Liver (tissue), 9 donors: Measurements from ENCODE around the gene RXFP2. TPM values are rescaled to one million over a fixed set of nuclear protein-coding genes. Genes with fewer than 3 reads are reported as not detected.

Experiments
- DNase-seq: peaks from one replicate; pipeline ENCODE4 v3.0.0-alpha.2; 2017; ENCODE audit warnings: low spot score
- H3K27ac ChIP-seq, 2 donors: one replicate each; pipeline ENCODE4 v1.7.0; 2013; ENCODE audit warnings: inconsistent platforms in 2 of 2, low read length in 2 of 2, control low read depth in 1 of 2, low read depth in 1 of 2, mild to moderate bottlenecking in 1 of 2
- H3K27me3 ChIP-seq, 4 donors: one replicate each; pipeline versions ENCODE4 v1.6.1 to v1.7.0; 2013; ENCODE audit warnings: low read length in 3 of 4, inconsistent platforms in 1 of 4, mild to moderate bottlenecking in 1 of 4, moderate library complexity in 1 of 4; ENCODE audit not compliant: control insufficient read depth in 4 of 4, insufficient read depth in 4 of 4
- H3K36me3 ChIP-seq, 4 donors: one replicate each; pipeline versions ENCODE4 v1.6.1 to v1.7.0; 2013; ENCODE audit warnings: low read length in 3 of 4, mild to moderate bottlenecking in 3 of 4, low read depth in 1 of 4, moderate library complexity in 1 of 4; ENCODE audit not compliant: control insufficient read depth in 4 of 4, insufficient read depth in 3 of 4
- H3K4me1 ChIP-seq, 4 donors: one replicate each; pipeline versions ENCODE4 v1.6.1 to v1.7.0; 2013; ENCODE audit warnings: low read length in 3 of 4, mild to moderate bottlenecking in 3 of 4, moderate library complexity in 1 of 4; ENCODE audit not compliant: control insufficient read depth in 4 of 4, insufficient read depth in 4 of 4
- H3K4me3 ChIP-seq, 3 donors: one replicate each; pipeline versions ENCODE4 v1.6.1 to v1.7.0; 2013; ENCODE audit warnings: low read length in 3 of 3, control low read depth in 1 of 3, low read depth in 1 of 3, mild to moderate bottlenecking in 1 of 3
- H3K9ac ChIP-seq, 2 donors: one replicate each; pipeline ENCODE4 v1.7.0; 2013; ENCODE audit warnings: low read length in 2 of 2, mild to moderate bottlenecking in 2 of 2, moderate library complexity in 2 of 2, control low read depth in 1 of 2, low read depth in 1 of 2
- H3K9me3 ChIP-seq, 4 donors: one replicate each; pipeline versions ENCODE4 v1.6.1 to v1.7.0; 2013; ENCODE audit warnings: low read length in 3 of 4; ENCODE audit not compliant: control insufficient read depth in 4 of 4
- ATF3 ChIP-seq: IDR thresholded peaks from 2 replicates; pipeline ENCODE4 v1.6.1; 2016; ENCODE audit warnings: antibody characterized with exemption
- CTCF ChIP-seq: fragments of 150-350 bp; IDR thresholded peaks from 2 replicates; pipeline ENCODE4 v1.5.1; 2017; ENCODE audit warnings: improper control_type of control experiment, low read depth, low read length; ENCODE audit not compliant: missing input control
- EGR1 ChIP-seq, 2 donors: IDR thresholded peaks; 2 replicates each; pipeline ENCODE4 v1.6.1; 2016 to 2018; ENCODE audit warnings: antibody characterized with exemption in 2 of 2, low read depth in 2 of 2
- FOXA1 ChIP-seq: IDR thresholded peaks from 2 replicates; pipeline ENCODE4 v1.6.1; 2016; ENCODE audit warnings: antibody characterized with exemption
- FOXA2 ChIP-seq: IDR thresholded peaks from 2 replicates; pipeline ENCODE4 v1.6.1; 2016; ENCODE audit warnings: antibody characterized with exemption
- GABPA ChIP-seq, 2 donors: IDR thresholded peaks in 1 of 2; conservative IDR thresholded peaks in 1 of 2; 2 replicates each; pipeline ENCODE4 v1.6.1; 2016; ENCODE audit warnings: antibody characterized with exemption in 2 of 2, mild to moderate bottlenecking in 1 of 2, moderate library complexity in 1 of 2
- HNF4A ChIP-seq, 2 donors: conservative IDR thresholded peaks; 2 replicates each; pipeline ENCODE4 v1.6.1; 2016; ENCODE audit warnings: antibody characterized with exemption in 2 of 2, mild to moderate bottlenecking in 2 of 2
- JUND ChIP-seq, 2 donors: IDR thresholded peaks; 2 replicates each; pipeline ENCODE4 v1.6.1; 2016; ENCODE audit warnings: antibody characterized with exemption in 2 of 2
- MAX ChIP-seq: IDR thresholded peaks from 2 replicates; pipeline ENCODE4 v1.6.1; 2016; ENCODE audit warnings: antibody characterized with exemption
- NR2F2 ChIP-seq: IDR thresholded peaks from 2 replicates; pipeline ENCODE4 v1.6.1; 2016; ENCODE audit warnings: antibody characterized with exemption
- RAD21 ChIP-seq, 2 donors: IDR thresholded peaks; 2 replicates each; pipeline ENCODE4 v1.6.1; 2016; ENCODE audit warnings: antibody characterized with exemption in 2 of 2, mild to moderate bottlenecking in 2 of 2
- REST ChIP-seq: IDR thresholded peaks from 2 replicates; pipeline ENCODE4 v1.6.1; 2016; ENCODE audit warnings: antibody characterized with exemption, mild to moderate bottlenecking
- RXRA ChIP-seq, 2 donors: IDR thresholded peaks; 2 replicates each; pipeline ENCODE4 v1.6.1; 2017 to 2018; ENCODE audit warnings: antibody characterized with exemption in 2 of 2, mild to moderate bottlenecking in 1 of 2
- TAF1 ChIP-seq: conservative IDR thresholded peaks from 2 replicates; pipeline ENCODE4 v1.6.1; 2016; ENCODE audit warnings: antibody characterized with exemption, mild to moderate bottlenecking
- YY1 ChIP-seq: IDR thresholded peaks from 2 replicates; pipeline ENCODE4 v1.6.1; 2016; ENCODE audit warnings: antibody characterized with exemption, mild to moderate bottlenecking
- ZBTB33 ChIP-seq: IDR thresholded peaks from 2 replicates; pipeline ENCODE4 v1.6.1; 2016; ENCODE audit warnings: antibody characterized with exemption
- WGBS: extraction: QIAGEN DNeasy Blood & Tissue Kit; methylation state at CpG from one replicate; pipeline ENCODE4 v1.1.7; 2013; 5-methylcytosine and 5-hydroxymethylcytosine counted together
- polyA plus RNA-seq, 2 donors: library from polyadenylated mRNA; stranded (reverse) in 1 of 2; unstranded in 1 of 2; fragments of 200-250 nt in 1 of 2; fragments of >200 nt in 1 of 2; fragmentation: Nextera tagmentation in 1 of 2; extraction: Ambion mirVana in 1 of 2; gene quantifications; one replicate each; pipeline versions ENCODE4 v1.2.1 to v1.2.3, GENCODE V29; 2013 to 2015
- total RNA-seq, 2 donors: library from RNA; depleted of rRNA; stranded (reverse); fragments of >200 nt; gene quantifications; one replicate each; pipeline ENCODE4 v1.2.3, GENCODE V29; 2014
- donor health status: healthy.
- donor health status: healthy.
- donor health status: healthy.
- donor health status: healthy.
- donor health status: healthy.

RXFP2 gene
- total and polyA plus RNA-seq, 4 donors = not detected

- WGBS = 49% methylated on average over 1 of the region's 1 CpG
- TF ChIP-seq HNF4A (conservative IDR thresholded peaks at IDR 0.05) = no peak
- TF ChIP-seq TAF1 = no peak
- no peak for TF ChIP-seq EGR1 (IDR thresholded peaks at IDR 0.05; ENCODE audit: low read depth in 2 of 2)
- TF ChIP-seq YY1 = no peak
- no peak for TF ChIP-seq FOXA1
- TF ChIP-seq GABPA (IDR thresholded peaks at IDR 0.05 in 1 of 2, conservative IDR thresholded peaks at IDR 0.05 in 1 of 2) = no peak
- TF ChIP-seq MAX = no peak
- TF ChIP-seq JUND (IDR thresholded peaks at IDR 0.05) = no peak
- TF ChIP-seq ATF3 = no peak
- TF ChIP-seq RAD21 (IDR thresholded peaks at IDR 0.05) = no peak
- no peak for DNase-seq
- H3K36me3 ChIP-seq = no peaks in the 10 kb centered on the region
- no peaks in the 10 kb centered on the region for H3K4me1 ChIP-seq
- no peak overlapping the region for H3K9ac ChIP-seq
- H3K4me3 ChIP-seq = no peak overlapping the region
- H3K27ac ChIP-seq = no peak overlapping the region
- peaks cover 0 to 20% (median 0%) of the 10 kb centered on the region in 4 donors for H3K27me3 ChIP-seq
- H3K9me3 ChIP-seq = peaks cover 0 to 1% (median 0%) of the 10 kb centered on the region in 4 donors
These were observed 29.0 kb downstream of the RXFP2 start for GRCh38 chr13:31768351-31768750.

GRCh38 chr13:31769575-31769974 is 30.2 kb downstream of the RXFP2 start:
- Histone ChIP-seq H3K4me1 (no peaks in the 10 kb centered on the region), H3K27ac (no peak overlapping the region)
- WGBS = 83% methylated on average over 4 of the region's 4 CpGs

More at GRCh38 chr13:31769575-31769974, 30.2 kb downstream of the RXFP2 start:
- Histone ChIP-seq H3K9ac (no peak overlapping the region), H3K4me3 (no peak overlapping the region), H3K9me3 (peaks cover 0 to 1% (median 0%) of the 10 kb centered on the region in 4 donors), H3K27me3 (peaks cover 0 to 16% (median 0%) of the 10 kb centered on the region in 4 donors), H3K36me3 (no peaks in the 10 kb centered on the region)
- no peak for DNase-seq
- TF ChIP-seq GABPA (IDR thresholded peaks at IDR 0.05 in 1 of 2, conservative IDR thresholded peaks at IDR 0.05 in 1 of 2) (no peak), EGR1 (IDR thresholded peaks at IDR 0.05; ENCODE audit: low read depth in 2 of 2) (no peak), RXRA (IDR thresholded peaks at IDR 0.05) (no peak), FOXA2 (no peak), ZBTB33 (no peak), MAX (no peak), YY1 (no peak), ATF3 (no peak), RAD21 (IDR thresholded peaks at IDR 0.05) (no peak), NR2F2 (no peak), HNF4A (conservative IDR thresholded peaks at IDR 0.05) (no peak), REST (no peak), CTCF (no peak), FOXA1 (no peak), JUND (IDR thresholded peaks at IDR 0.05) (no peak)
